GM19463 (cell line): ENCODE data around the gene RASGRF1.
"Not testable (repeated sequence)": the region's sequence is repeated elsewhere in the genome, so short reads cannot be mapped to it uniquely, and the experiment has no call there.

ENCODE experiments used
- ATAC-seq: cut with Tn5 transposase; IDR thresholded peaks from one replicate; pipeline ENCODE4 v1.9.1; 2021; ENCODE audit warnings: mild to moderate bottlenecking, moderate library complexity; ENCODE audit not compliant: unreplicated experiment

Gene RASGRF1

DNA sequence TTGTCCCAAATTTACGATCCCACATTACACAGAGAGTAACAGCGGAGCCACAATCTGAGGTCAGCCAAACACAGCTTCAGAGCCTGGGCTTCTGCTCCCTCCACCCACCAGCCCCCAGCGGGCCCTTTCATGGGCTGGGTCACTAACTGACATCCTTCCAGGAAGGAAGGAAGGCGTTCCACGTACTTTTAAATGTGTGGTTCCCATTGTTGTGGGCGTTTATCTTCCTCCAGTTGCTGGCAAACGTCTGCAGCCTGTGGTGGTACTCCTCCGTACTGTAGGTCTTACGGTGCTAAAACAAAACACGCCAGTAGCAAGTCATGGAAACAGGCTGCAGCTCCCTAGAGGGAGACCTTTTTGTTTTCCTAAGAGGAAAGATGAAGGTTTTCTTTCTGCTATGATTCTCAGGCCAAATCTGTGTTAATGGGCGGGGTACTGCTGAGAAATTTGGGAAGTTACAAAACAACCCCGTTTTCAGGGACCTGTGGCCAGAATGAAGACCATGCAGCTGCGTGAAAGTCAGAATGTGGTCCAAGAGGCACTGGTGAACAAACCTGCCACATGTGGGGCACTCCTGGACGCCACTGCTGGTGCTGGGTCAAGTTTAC lies 153.3 kb downstream of the RASGRF1 start:
- ATAC-seq = no peak

DNA sequence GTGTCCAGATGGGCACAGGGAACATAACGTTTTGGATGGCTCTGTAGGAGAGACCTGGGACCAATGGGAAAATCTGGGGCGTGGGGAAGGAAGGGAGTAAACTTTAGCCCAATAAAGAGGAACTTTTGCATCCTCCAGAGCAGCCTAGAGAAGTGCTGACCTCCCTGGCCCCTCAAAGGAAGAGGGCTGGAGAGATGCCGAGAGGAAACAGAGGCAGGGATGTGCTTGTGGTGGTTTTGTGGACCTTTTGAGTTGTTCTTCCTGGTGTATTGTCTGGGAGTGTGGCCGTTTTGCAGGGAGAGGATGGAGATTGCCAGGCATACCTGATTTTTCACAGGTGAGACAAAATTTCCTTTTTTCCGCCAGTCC lies 155.9 kb downstream of the RASGRF1 start:
- no peak for ATAC-seq

DNA sequence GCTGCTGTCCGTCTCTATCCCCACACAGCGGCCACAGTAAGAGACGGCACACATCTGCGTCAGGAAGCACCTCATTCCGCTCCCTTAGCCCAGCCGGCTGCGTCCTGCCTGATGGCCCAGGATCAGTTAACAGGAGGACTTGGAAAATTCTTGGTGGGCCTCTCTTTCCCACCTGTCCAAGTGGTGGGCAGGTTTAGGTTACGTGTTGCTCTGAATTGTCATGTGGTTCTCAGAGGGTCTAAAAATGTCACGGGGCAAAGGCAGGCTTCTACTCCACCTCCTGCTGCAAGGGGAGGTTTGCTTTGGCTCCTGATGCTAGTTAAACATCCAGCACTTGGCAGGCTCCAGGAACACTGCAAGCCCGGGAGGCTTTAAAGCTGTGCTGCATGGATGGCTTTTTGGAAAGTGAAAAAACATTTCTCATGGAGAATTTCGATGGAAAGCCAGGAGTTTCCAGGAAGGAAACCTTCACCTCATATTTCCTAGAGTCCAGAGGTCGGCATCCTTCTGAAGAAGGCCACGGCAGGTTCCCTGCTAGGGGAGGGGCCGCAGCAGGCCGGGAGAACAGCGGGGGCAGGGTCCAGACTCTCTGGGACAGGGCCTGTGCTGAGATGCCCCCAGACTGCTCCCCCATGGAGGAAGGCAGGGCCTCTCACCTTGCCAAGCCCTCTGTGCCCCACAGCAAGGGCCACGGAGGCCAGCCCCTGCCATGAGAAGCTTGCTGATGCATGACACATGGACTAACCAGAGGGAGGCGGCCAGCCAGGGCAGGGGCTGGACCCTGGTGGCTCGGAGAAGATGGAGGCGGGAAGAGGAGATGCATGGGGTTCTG lies 156.5 kb downstream of the RASGRF1 start:
- ATAC-seq = no peak

DNA sequence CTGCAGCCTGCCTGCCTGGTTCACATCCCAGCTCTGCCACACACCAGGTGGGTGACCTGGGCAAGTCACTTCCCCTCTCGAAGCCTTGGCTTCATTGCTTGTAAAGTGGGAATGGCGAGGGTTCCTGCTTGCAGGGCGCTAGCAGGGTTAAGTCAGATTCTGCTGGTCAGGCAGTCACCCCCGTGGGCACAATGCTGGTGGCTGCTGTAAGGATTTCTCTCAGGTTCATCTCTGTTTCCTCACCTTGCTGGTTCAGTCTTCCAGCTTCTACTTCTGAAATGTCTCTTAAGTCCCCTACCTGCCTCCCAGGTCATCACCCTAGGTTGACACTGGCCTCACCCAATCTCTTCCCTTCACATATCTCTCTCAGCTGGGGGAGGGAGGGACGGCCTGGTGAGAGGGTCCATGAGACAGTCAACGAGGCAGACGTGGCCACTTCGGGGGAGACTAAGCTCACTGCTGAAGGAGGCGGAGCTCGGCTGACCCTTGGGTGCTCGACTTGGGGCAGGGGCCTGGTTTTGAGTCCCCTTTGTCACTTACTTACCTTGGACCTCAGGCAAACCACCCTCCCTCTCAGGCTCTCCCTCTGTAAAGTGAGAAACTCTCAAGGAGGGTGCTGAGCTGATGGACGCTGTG lies 157.3 kb downstream of the RASGRF1 start:
- no peak for ATAC-seq

DNA sequence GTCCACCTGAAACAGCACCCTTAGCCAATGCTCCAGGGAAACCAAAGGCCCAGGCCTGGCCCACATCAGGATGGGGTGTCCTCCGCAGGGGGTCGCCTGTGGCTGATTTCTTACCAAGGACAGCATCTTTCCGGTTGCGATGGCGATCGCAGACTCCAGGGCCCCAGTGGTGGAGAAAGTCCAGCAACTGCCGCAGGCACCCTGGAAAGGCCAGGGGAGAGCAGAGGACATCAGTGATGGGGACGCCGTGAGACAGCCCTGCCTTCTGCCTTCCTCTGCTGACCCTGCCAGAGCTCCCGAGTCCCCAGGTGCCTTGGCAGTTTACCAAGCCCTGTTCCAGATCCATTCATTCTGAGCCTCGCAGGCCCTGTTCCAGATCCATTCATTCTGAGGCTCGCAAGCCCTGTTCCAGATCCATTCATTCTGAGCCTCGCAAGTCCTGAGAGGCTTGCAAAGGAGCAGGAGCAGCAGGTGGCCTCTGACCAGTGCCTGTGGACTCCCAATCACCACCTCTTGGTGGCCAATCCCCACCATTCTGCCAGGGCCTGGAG lies 158.2 kb downstream of the RASGRF1 start:
- ATAC-seq = no peak

DNA sequence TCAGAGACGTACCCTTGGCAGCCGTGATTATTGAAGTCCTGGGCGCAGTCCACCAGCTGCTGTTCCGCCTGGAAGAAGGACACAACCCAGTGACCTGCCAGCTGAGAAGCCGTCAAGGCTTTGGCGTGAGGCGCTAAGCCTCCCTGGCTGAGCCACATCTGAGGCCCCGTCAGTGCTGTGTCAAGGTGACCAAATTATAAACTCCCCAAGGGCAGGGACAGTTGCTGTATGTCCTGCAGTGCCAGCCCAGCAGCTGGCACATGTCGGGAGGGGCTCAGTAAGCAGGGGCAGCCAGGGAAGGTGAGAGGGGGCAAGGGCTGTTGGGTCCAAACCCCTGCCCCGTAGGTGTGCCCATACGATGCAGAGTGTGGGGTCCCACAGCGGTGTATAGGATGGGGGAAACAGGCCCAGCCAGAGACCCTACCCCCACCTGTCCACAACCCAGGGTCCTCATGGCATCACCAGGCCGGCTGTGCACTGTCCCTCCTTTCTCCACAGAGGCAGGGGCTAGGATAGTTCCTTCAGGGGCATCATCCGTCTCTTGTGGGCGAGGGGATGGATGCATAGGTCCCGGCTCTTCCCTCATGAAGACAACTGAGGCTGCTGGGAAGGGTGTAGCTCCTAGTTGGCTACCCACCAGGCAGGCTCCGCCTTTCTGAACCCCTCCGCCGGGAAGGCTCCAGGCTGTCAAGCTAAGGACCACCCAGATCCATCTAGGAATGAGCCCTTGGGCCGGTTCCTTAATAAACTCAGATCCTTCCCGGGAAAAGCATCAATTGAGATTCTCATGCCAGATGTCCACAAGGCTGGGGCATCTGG lies 158.9 kb downstream of the RASGRF1 start:
- no peak for ATAC-seq

DNA sequence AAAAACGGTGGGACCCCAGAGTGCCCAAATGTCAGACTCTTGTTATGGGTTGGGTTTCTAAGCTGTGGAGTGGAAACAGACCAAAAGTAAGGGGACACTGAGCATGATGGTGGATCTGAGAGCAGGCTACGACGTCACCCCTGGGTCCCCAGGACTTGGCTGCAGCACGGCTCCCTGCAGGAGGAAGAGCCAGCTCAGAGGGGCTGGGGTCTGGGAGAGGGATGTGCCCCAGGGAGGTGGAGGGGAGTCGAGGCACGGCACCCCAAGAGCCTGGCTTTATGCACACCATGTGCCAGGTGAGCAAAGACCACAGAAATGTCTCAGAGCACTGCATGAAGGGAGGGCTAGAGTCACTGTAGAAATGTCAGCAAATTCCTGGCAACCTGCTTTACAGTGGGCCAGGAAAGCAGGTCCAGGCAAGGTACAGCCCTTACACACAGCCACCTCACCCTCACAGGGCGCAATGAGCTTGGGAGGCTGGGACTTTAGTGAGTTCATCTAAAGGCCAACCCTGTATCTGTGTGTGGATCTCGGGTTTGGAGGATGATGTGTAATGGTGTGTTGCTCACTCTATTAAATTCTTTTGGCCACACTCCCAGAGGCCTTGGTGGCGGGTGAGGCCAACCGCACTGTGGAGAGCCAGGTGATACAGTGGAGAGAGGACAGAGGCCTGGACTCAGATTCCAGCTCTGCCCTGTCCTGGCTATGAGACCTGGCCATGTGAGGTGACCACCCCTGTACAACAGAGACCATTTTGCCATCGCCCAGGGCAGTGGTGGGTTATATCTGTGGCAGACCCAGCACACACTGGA lies 159.8 kb downstream of the RASGRF1 start:
- ATAC-seq = no peak

DNA sequence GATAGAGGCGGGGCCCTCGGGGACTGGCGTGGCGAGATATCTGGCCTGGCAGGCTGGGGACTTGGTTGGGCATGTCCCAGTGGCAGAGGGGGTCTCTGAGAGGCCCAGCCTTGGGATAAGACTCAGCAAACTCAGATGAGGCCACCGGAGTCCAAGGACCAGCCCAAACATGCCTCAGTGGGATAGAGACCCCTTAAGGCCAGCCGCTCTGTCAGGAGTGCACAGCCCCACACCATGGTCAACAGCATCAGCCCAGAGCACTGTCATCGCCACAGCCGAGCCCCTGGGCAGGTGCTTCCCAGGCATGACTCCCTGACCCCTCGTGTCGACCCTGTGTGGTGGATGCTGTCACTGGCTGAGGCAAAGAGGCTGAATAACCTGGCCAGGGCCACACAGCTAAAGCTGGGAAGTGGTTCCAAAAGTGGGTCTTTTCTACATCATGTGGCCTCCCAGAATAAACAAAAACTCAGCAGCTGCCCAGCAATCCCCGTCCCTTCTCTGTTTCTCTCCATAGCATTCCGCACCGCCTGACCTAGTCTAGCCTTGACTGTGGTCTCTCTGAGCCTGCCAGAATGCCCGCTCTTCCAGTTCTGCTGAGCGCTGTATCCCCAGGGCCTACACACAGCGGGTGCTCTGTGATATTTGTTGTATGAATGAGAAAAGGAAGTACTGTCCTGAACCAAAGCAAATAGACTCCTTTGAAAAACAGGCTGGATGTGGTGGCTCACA lies 160.9 kb downstream of the RASGRF1 start:
- ATAC-seq = no peak

DNA sequence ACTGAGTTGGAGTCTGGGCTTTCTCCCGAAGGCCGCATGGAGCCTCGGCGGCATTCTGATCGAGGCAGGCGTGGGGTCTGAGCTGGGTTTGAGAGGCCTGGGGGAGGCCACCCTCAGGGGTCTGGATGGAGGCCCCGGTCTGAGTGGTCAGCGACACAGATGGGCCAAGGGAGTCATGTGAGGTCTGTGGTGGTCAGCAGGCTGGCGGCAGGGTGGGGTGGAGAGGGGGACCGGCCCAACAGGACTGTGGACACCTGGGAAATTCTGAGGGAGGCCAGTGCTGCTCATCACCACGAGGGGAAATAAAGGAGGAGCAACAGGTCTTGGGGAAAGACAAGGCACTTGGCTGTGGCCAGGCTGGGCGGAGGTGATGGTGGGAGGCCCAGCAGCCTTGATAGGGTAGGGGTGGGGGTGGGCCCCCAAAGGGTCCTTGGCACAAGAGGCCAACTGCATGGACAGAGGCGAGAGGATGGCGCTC lies 161.9 kb downstream of the RASGRF1 start:
- no peak for ATAC-seq

DNA sequence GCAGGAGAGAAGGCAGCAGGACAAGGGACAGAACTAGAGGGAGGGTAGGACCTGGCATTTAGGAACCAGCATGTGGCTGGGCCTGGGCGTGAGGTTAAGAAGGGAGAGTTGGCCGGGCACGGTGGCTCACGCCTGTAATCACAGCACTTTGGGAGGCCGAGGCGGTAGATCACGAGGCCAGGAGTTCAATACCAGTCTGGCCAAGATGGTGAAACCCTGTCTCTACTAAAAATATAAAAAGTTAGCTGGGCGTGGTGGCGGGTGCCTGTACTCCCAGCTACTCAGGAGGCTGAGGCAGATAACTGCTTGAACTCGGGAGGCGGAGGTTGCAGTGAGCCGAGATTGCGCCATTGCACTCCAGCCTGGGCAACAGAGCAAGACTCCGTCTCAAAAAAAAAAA lies 162.4 kb downstream of the RASGRF1 start:
- not testable (repeated sequence) for ATAC-seq

DNA sequence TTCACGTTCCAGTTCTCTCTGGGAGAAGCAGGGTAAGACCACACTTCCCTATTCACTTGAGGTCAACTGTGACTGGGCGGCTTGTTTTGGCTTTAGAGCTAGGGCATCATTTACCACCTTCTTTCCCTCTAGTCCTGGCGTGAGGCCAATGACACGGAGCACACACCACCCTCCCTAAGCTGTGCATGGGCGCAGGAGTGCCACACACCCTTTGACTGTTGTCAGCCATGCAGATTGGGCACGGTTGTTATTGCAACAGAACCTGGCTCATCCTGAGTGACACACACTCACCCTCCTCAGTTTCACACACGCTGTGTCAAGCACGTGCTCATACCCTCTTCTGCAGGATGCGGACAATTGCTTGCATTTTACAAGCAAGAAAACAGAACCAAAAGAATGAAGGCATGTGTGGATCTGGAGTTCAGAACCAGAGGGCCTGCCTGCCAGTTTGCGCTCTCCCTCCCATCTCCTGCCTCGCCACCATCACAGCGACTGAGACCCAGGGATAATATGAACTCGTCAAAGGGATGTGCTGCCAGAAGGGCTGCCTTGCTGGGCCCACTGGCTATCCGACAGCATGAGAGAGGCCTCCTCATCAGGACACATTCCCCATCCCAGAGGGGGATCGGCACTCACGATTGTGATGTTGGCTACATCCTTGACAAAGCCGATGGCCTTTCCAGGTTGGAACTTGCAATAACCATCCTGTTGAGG lies 163.3 kb downstream of the RASGRF1 start:
- no peak for ATAC-seq

DNA sequence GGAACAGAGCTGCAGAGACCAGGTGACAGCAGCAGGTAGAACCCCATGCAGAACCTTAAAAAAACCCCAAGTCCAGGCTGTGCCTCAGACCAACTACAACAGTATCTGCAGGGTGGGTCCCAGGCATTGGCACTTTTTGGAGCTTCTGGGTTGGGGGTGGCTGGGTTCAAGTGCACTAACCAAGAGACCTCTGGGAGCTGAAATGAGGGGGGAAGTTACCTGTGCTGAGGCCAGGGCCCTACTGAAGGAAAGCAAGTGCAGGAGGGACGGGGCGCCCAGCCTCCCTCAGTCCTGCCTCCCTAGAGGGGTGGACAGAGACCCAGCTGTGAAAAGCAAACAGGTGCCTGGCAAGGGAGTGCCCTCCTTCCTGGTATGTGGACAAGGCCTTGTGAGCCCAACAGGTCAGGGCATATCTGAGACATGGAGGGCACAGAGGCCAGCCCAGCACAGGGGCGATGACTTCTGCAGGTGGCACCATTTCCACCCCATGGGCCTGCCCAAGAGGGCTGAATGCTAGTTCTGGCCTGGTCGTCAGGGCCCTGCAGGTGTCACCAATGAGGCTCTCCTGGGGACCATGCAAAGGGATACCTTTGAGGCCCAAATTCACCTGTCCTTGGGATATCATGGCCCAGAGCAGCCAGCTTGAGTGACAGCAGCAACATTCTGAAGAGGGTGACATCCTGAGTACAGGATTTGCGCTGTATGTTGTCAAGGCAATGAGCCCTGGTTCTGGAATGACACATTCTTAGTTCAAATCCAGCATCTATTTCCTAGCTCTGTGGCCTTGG lies 164.4 kb downstream of the RASGRF1 start:
- ATAC-seq = no peak

DNA sequence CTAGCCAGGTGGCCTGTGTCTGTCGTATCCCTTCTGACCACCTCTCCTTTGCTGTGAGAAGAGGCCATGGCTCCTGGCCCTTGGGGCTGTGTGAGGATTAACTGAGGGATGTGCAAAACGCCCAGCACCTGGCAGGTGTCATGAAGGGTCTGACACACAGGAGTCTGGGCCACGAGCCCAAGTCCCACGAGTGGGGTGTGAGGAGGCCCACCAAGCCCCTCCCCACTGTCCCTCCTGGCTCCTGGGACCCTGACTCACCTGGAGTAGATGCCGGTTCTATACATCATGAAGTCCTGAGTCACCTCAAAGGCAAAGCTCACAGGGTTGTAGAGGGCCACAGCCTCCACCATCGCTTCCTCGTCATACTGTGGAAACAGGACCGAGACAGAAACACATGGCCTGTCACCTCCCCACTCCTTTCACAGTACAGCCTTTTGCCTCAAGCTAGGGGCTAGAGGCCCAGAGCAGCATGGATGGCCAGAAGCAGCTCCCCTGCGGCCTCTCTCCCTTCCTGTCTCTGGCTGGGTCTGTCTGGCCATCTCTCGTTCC lies 165.4 kb downstream of the RASGRF1 start:
- ATAC-seq = no peak

DNA sequence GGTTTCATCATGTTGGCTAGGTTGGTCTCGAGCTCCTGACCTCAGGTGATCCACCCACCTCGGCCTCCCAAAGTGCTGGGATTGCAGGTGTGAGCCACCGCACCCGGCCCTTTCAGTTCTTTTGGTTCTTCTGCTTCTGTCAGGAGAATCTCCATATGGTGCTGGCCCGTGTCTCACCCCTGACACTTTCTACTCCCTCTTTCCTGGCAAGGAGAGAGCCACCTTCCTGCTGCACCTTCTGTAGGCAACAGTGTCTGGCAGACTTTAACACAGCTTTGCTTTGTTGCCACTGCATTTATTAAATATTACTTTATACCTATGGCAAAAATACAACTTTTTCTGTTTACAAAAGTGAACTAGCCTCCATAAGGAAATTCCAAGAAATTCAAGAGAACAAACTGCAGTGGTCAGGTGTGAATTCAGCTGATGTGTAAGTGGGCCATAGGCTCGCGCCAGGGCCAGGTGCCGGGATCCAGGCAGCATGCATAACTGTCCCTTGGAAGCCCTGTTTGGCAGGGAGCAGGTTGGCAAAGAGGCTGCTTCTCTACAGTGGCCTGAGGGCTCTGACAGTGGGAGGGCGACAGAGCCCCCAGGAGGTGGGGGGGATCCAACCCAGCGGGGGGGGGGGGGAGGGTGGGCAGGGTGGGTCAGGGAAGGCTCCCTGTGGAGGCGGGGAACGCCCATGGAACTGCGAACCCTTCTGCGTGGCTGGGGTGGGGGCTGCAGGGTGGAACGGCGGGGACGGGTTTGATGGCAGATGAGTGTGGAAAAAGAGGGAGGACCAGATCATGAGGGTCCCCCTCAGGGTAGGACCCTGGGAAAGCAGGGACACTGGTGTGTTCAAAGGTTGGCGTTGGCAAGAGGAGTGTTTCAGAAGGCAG lies 166.9 kb downstream of the RASGRF1 start:
- ATAC-seq = no peak

DNA sequence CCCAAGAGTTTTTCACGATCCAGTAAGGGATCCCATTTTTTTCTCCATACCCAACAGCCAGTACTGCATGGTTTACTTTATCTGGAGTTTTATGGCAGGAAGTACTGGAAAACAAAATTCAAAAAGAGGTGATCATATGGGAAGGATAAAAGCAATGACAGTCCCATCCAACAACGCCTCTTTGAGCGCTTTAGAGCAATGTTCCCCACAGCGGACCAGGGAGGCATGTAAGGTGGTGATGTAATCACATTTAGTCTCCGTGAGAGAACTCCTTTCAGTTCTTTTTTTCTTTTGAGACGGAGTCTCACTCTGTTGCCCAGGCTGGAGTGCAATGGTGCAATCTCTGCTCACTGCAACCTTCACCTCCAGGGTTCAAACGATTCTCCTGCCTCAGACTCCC lies 167.6 kb downstream of the RASGRF1 start:
- ATAC-seq = no peak

DNA sequence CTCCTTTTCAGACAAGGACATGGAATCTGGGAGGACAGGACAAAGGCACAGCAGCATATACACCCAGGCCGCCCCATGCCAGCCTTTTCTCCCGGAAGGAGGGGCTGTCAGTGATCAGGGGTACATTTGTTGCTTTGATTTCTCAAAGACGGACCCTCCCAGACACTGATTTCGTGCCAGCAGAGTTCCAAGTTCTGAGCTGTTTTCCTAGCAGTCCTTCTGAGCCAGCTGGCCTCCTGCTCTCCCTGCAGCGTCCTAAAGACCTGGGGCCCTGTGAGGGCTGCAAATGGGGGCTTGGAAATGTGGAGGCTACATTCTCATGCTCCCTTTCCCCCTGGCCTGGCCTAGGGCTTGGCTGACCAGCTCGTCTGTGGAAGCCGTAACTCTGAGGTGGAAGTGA lies 168.1 kb downstream of the RASGRF1 start:
- ATAC-seq = no peak

DNA sequence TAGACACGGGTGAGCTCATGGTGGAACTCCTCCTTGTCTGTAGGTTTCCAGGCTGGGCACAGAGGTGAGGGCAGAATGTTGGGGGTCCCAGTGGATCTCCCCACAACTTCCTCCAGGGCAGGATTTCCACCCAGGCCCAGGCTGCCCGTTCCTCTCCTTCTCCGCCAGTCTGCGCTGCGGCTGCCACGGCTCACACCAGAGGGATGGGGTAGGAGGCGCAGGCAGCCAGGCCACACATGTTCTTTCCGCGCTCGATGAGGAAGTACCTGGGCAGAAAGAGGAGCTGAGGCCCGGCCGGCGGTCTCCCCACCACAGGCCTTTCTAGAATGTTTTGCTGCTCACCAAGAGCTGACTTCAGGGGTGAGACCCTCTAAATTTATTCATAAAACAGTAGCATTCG lies 168.6 kb downstream of the RASGRF1 start:
- no peak for ATAC-seq
